ENCODE measurements around the gene RPS6KA6.

- TF ChIP-seq ZNF8 (CRISPR knock-in tag; IDR thresholded peaks at IDR 0.05) = no peak
- no peak for TF ChIP-seq BACH2 (CRISPR knock-in tag; IDR thresholded peaks at IDR 0.05; ENCODE audit: borderline replicate concordance)
- no peak for TF ChIP-seq PATZ1 (CRISPR knock-in tag; IDR thresholded peaks at IDR 0.05; ENCODE audit: borderline replicate concordance)
- no peak for TF ChIP-seq CREB5 (CRISPR knock-in tag; IDR thresholded peaks at IDR 0.05; ENCODE audit: low read depth)
- TF ChIP-seq RARB (CRISPR knock-in tag; IDR thresholded peaks at IDR 0.05) = no peak
- no peak for TF ChIP-seq TSHZ2 (CRISPR knock-in tag; IDR thresholded peaks at IDR 0.05)
- no peak for TF ChIP-seq ZNF565 (CRISPR knock-in tag; conservative IDR thresholded peaks at IDR 0.05; ENCODE audit: low read depth)
- TF ChIP-seq GLIS3 (CRISPR knock-in tag; IDR thresholded peaks at IDR 0.05) = no peak
- TF ChIP-seq SNAI2 (CRISPR knock-in tag; IDR thresholded peaks at IDR 0.05) = no peak
Observed at GRCh38 chrX:84064164-84064563, 123.8 kb downstream of the RPS6KA6 start.
